NCI-H2171 treated with DMSO at 0.1 percent for 48 hours (cell line): ENCODE measurements around the gene SRRM2.

Experiments
- DNase-seq: peaks from one replicate; lab custom pipeline; 2025; lab: John Stamatoyannopoulos, UW

SRRM2 gene

DNA sequence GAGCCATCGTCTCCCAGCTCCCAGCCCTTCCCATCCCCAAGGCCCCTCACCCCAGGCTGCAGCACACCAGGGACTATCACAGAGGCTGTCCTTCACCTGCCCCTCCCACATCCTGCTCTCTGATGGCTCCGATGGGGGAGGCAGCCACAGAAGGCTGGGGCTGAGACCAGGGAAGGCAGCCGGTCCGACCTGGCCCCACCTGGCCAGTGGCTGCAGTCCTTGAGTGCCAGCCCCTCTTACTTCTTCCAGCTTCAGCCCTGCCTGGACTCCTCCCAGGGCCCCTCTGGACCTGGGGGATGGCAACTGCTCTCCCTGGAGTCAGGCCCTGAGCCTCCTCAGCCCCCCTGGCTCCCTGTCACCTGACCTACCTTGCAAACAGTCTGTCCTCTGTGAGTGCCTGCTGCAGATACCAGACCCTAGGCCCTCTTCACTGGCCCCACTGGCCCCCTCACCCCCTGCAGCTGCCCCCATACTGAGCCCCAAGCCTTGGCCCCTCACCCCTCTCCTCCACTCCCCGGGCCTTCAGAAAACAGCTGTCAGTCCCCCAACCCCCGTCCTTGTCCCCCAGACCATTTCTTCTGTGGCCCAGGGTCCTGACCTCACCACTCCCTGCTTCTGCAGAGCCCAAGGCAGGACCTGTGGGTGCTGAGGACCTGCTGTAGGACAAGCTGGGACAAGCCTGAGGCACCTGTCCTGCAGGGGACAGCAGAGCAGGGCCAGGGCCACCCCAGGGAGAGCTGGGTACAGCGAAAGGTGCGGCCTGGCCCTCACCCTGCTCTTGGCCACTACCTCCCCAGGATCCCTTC lies 12.6 kb upstream of the SRRM2 start:
- no peak for DNase-seq

DNA sequence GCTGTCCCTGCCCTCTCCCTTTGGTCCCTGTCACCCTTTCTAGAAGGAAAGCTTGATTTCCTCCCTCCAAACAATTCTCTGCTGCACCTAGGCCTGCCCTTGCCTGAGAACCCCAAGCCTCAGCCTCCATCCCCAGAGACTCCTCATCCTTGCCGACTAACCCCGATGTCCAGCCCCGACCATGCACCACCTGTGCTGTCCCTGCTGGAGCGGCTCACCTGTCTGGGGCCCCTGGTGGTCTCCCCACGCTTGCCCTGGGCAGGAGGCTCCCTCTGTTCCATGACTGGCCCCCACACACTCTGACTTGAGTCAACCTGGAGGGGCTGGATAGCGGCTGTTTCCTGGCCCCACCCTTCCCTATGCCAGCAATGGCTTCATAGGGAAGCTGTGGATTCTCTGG lies 12.0 kb upstream of the SRRM2 start:
- DNase-seq = no peak

DNA sequence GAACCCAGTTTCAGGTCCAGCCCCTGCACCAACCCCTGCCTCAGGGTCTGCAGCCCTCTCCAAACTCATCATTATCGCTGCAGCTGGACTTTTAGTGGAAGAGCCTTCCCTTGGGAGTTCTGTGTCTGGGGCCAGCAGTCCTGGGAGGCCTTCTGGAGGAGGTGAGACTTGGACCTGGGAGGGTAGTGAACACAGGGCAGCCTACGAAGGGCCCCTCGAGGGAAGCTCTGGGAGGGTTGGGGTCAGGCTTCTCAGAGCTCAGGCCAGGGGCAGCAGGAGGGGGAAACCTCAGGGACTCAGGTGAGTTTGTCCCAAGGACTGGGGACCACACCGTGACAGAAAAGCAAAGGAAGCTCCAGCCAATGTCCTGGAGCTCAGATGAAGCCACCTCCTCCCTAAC lies 11.3 kb upstream of the SRRM2 start:
- no peak for DNase-seq

DNA sequence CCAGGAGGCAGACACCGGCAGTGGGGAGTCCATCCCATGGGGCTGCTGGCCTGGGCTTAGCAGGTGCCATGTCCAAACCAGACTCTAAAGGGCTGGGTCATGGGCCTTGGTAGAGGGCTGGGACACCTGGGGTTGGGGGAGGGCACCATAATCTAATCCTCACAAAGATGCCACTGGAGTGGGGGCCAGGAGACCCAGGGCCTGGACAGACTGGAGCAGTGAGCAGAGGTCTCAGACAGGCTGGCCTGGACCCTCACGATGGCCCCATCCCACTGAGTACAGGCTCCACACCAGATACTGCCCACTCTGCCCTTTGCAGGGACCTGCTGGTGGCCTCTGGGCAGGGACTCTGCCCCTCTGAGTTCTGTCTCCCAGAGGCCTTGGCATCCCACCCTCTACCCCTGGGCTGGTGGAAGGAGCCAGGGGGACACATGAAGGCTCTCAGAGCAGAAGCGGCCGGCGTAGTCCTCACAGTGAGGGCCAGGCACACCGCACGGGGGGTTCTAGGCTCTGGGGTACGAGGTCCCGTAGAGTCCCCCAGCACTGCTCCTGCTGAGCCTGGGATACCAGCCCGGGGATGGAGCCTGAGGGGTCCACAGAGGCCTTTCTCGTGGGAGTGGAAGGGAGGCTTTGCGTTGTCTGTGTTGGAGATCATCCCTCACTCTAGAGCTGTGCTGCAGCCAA lies 10.0 kb upstream of the SRRM2 start:
- DNase-seq = no peak

DNA sequence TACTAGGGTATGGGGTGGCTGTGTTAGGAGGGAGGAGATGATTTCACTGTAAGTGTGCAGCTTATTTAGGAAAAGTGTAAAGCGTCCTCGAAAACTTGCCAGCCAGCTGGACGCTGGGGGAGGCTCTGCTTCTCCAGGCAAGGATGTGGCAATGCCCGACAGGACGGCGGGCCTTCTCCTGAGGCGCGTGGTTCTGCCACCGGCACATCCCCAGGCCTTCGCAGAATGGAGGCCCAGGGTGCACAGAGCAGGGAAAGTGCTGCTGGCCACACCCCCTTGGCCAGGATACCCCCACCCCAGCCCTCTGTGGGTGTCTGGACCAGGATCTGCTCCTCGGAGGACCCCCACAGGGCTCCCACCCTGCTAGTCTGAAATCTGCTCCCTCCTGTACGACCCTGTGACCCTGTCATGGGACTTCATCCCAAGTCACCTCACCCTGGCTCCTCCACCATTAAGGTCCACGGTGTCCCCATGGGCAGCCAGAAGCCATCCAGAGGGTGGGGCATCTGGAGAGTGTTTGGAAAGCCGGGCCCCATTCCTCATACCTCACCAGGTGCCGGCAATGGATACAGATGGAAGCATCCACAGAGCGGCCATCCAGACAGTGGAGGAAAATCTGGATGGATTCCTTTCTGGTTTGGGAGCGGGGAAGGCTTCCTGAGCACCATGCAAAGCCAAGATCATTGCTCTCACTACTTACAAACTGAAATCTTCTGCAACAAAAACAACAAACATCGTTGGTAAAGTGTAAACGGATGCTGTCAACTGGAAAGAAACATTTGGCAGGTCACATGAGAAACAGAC lies 9.2 kb upstream of the SRRM2 start:
- no peak for DNase-seq

DNA sequence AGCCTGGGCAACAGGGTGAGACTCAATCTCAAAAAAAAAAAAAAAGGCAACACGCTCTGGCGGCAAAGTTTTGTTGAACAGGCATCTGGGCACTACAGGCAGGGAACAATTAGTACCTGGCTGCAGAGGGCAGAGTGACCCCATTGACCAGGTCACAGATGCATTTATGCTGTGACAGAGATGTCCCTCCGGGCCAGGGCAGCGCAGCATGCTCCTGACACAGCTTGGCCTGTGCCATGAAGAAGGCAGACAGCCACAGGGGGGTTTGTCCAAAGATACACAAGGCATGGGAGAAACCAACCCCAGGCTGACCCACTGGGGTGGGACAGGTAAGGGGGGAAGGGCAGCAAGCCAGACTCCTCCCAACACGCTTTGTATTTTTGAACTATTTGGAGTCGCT lies 7.7 kb upstream of the SRRM2 start:
- DNase-seq = no peak

DNA sequence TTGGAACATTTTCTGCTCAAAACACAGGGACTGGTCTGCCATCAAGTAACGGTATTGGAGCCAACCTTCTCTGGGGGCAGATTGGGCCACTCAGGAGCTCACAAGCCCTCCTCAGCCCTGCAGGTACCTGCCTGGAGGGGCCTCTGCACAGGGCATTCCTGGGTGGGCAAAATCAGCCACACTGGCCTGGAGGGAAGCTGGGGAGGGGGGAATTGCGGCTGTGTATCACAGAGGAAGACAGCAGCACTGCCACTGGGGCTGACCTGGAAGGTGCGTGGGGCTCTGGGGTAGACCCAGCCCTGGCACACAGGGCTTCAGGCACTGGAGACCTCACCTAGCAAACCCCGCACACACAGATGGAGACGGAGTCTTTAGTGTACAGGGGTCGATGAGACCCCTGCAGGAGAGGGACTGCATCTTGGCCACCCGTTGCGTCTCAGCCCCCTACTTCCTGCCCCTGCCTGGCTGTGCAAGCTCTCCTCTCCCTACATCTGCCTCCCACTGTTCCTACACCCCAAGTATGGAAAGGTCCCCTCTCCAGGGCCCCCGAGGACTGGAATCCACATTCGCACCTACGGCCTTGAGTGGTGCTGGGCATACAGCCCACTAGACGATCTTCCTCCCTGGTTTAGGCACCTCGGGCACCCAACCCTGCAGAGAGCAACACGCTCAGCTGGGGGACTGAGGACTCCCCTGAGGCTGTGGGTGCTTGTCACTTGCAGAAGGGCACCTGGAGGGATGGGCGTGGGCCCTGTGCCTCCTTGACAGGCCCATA lies 7.1 kb upstream of the SRRM2 start:
- DNase-seq = no peak

DNA sequence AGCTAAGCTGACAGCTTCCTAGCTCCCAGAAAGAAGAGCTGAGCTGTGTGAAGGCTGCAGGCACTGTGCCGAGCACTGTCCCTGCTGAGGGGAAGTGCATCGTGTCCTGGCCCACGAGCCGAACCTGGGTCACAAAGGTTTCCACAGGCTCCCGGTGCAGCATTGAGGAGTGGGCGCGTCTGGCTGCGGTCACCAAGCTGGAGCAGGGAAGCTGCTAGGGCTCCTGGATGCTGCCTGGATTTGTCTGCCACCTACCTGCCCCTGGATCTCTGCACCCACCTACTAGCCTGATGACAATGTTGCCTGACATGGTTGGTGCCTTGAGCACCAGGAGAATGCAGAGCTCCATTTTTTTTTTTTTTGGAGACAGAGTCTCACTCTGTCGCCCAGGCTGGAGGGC lies 6.5 kb upstream of the SRRM2 start:
- no peak for DNase-seq

DNA sequence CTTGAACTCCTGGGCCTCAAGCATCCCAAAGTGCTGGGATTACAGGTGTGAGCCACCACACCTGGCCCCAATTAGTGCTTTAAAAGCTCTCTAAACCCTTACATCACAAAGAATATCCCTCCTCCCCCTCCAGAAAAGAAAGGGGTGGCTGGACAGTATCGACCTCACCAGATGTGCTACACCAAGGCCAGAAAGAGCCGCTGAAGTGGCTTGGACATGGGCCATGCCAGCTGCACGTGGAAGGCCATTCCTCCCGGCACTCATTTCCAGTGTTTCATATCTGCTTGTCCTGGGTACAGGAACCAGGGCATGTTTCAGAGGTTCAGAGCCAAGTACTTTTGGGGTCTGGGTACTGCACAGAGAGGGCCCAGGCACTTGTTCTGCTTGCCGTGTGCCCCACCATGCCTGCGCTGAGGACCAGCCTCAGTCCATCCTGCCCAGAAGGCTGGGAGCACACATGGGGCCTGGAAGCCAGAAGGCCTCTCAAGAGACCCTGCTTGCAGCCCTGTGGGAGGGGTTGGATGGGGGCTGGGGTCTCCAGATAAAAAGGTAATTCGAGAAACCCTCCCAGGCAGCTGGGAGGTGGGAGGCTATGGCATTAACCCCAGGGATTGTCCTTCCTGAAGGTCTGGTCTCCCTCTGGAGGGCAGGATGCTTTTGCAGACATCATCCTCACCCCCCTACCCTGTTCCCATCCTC lies 3.5 kb upstream of the SRRM2 start:
- DNase-seq = no peak

DNA sequence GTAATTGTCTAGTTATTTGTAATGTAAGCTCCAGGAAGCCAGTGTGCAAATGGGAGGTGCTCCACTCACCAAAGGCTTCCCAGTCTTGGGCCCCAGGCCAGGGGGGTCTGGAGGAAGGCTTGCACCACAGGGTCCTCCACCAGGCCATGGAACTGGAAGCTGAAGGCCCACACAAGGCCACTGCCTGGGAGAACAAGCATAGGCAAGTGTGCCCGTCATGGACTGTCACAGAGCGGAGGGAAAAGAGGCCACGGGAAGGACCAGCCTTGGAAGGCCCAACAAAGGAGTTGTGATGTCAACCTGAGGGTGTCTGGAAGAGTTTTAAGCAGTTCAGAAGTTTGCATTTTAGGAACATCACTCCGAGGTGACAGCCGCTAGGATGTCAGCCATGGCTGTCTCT lies 3.0 kb upstream of the SRRM2 start:
- no peak for DNase-seq

DNA sequence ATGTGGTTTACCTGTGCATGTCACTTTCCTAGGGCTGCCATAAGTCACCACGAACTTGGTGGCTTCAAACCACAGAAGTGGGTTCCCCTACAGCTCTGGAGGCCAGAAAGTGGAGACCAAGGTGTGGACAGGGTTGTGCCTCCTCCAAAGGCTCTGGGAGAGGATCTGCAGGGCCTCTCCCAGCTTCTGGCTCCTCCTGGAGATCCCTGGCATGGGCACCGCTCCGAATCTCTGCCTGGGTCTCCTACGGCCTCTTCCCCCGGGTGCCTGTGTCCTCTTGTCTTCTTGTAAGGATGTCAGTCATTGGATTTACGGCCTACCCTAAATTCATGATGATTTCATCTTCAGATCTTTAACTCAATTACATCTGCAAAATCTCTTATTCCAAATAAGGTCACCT lies 2.5 kb upstream of the SRRM2 start:
- DNase-seq = no peak

DNA sequence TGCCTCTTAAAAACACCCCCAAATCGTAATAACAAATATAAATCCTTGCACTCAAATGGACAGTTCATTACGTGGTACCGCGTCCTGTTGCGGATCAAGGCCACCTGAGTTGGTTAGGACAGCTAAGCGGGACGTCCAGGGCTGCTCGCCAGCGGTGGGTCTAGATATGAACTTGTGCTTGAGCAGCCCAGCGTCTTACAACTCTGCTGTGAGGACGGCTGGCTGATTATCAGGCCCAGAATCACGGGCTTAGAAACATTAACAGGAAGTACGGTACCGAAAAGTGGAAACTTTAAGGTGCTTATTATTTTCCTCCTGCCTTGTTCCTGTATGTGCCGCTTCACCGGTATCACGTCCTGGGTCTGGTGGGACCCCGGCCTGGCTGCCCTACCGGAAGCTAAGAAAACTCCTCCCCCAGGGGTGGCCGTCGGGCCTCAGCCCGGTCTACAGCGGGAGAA lies 832 bp upstream of the SRRM2 start:
- no peak for DNase-seq

DNA sequence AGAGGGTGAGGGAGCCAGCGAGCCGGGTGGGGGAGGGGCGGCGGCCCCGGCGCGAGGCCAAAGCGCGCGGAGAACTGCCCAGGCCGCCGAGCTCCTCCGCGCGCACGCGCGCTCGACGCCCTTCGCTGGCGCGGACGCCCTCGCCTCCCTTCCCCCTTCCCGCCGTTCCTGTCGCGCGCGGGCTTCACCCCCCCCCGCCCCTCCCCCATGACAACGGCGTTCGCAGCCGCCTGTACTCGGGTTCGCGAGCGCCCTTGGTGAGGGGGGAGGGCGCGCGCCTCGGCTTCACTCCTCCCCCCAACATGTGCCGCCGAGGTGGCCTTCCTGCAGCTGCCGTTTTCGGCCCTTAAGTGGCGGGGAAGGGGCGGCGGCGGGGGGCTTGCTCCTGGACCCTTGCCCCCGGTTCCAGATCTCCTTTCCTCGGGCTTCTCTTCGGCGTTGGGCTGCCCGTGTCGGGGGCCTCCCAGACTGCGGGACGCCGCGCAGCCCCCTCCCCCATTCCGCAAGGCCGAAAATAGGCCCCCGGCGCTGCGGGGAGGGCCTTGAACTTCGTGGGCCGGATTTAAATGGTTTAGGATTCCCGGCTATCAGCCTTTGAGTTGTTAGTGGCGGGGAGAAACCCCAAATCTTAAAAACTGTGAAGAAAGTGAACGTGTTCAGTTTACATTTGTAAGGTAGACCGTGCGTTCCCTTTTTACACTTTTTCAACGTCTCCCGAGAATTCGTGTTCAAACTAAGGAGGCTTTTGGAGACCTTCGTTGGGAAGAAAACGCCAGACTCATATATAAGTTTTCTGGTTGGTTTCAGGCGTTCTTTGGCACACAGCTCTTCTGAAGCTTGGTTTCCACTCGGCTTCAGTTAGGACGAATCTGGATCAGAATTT lies 653 bp downstream of the SRRM2 start:
- peak; percentile 79 for DNase-seq

DNA sequence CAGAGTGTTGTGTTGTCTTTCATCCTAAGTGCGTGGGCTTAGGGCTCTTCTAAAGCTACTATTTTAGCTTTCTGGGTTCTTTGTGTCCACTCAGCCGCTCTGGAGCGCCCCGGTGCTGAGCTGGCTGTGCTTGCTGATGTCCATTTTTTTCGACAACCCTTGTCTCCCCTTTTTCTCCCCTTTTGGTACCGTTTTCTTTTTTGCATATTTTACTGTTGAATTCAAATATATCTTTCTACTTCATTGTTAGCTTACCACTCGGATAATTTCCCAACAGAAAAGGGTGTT lies 1.2 kb downstream of the SRRM2 start:
- DNase-seq = no peak

DNA sequence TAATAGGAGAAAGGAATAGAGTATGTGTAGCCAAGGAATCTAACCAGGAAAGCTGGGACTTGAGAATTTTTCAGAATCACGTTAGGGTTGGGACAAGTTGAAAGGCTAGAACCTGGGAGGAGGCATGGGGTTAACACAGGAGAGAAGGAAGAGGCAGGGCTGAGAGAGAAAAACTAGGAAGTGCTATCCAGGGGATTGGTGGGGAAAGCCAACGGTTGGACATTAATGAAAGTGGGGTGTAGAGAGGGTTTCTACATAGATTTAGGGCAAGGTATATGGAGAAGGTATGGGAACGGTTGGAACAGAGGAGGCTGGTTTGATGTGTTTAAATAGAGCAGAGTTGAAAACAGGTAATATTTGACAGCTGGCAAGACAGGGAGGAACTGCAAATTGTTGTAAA lies 2.7 kb downstream of the SRRM2 start:
- no peak for DNase-seq

DNA sequence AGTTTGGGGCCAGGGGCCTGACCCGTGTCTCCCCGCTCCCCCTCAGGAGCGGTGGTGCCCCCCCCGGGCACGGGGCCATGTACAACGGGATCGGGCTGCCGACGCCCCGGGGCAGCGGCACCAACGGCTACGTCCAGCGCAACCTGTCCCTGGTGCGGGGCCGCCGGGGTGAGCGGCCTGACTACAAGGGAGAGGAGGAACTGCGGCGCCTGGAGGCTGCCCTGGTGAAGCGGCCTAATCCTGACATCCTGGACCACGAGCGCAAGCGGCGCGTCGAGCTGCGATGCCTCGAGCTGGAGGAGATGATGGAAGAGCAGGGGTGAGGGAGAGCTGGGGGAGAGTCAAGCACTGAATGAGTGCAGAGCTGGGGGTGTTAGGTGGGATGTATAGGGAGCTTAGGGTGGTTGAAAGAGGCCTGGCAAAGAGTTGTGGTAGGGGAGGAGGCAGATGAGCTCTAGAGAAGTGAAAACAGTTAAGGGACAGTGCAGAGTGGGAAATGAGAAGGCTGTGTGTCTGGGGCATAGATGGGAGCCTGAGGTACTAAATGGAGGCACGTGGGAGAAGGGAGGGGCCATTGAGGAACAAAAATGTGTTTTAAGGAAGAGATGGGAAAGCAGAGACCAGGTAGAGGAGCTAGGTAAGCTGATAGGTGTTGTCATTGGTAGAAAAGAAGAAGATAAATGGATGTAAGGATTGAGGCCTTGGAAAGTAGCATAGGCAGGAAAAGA lies 4.0 kb downstream of the SRRM2 start:
- no peak for DNase-seq

DNA sequence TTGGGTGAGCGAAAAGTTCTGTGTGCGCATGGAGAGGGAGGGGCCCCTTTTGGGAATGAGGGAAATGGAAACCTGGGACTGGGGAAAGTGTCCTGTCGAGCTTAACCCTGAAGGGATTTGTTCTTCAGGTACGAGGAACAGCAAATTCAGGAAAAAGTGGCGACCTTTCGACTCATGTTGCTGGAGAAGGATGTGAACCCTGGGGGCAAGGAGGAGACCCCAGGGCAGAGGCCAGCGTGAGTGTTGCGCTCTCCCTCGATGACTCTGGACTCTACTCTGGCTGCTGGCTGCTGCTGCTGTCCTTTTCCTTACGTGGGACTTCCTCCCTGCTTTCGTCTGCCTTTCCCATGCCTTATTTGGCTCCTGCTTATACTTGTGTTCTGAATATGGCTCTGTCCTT lies 4.9 kb downstream of the SRRM2 start:
- no peak for DNase-seq

DNA sequence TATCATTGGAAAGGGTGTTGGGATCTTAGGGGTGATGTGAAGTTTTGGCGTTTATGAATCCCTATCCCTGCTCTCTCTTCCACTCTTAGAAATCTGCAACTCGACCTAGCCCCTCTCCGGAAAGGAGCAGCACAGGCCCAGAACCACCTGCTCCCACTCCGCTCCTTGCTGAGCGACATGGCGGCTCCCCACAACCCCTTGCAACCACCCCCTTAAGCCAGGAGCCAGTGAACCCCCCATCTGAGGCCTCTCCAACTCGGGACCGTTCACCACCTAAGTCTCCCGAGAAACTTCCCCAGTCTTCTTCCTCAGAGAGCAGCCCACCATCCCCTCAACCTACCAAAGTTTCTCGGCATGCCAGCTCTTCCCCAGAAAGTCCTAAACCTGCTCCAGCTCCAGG lies 9.0 kb downstream of the SRRM2 start:
- DNase-seq = no peak

DNA sequence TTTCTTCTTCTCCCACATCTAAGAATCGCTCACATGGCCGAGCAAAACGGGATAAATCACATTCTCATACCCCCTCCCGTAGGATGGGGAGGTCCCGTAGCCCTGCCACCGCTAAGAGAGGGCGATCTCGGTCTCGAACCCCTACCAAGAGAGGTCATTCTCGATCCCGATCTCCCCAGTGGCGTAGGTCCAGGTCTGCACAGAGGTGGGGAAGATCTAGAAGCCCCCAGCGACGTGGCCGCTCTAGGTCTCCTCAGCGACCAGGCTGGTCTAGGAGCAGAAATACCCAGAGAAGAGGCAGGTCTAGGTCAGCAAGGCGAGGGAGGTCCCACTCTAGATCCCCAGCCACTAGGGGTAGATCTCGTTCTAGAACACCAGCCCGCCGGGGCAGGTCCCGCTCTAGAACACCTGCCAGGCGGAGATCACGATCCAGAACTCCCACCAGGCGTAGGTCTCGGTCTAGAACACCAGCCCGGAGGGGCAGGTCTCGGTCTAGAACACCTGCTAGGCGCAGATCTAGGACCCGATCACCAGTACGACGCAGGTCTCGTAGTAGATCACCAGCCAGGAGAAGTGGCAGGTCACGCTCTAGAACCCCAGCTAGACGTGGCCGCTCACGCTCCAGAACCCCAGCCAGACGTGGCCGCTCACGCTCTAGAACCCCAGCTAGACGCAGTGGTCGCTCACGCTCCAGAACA lies 9.6 kb downstream of the SRRM2 start:
- DNase-seq = no peak
